A172 (cell line): ENCODE measurements around the gene SRBD1. TPM values are rescaled to one million over a fixed set of nuclear protein-coding genes. Genes with fewer than 3 reads are reported as not detected.

Experiments
- DNase-seq: peaks from one replicate; pipeline ENCODE4 v3.0.0-alpha.2; 2015; ENCODE audit warnings: low spot score
- total RNA-seq: library from RNA; depleted of rRNA; stranded (reverse); fragments of >200 nt; shearing (Covaris generic); gene quantifications from 2 replicates; pipeline ENCODE4 v1.2.3, GENCODE V29; 2014; rRNA removed

SRBD1 gene, protein sequence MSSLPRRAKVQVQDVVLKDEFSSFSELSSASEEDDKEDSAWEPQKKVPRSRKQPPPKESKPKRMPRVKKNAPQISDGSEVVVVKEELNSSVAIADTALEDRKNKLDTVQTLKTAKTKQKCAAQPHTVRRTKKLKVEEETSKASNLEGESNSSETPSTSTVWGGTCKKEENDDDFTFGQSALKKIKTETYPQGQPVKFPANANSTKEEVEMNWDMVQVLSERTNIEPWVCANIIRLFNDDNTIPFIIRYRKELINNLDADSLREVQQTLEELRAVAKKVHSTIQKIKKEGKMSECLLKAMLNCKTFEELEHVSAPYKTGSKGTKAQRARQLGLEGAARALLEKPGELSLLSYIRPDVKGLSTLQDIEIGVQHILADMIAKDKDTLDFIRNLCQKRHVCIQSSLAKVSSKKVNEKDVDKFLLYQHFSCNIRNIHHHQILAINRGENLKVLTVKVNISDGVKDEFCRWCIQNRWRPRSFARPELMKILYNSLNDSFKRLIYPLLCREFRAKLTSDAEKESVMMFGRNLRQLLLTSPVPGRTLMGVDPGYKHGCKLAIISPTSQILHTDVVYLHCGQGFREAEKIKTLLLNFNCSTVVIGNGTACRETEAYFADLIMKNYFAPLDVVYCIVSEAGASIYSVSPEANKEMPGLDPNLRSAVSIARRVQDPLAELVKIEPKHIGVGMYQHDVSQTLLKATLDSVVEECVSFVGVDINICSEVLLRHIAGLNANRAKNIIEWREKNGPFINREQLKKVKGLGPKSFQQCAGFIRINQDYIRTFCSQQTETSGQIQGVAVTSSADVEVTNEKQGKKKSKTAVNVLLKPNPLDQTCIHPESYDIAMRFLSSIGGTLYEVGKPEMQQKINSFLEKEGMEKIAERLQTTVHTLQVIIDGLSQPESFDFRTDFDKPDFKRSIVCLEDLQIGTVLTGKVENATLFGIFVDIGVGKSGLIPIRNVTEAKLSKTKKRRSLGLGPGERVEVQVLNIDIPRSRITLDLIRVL
- 24.7 and 28.2 TPM in 2 replicates for total RNA-seq

DNA sequence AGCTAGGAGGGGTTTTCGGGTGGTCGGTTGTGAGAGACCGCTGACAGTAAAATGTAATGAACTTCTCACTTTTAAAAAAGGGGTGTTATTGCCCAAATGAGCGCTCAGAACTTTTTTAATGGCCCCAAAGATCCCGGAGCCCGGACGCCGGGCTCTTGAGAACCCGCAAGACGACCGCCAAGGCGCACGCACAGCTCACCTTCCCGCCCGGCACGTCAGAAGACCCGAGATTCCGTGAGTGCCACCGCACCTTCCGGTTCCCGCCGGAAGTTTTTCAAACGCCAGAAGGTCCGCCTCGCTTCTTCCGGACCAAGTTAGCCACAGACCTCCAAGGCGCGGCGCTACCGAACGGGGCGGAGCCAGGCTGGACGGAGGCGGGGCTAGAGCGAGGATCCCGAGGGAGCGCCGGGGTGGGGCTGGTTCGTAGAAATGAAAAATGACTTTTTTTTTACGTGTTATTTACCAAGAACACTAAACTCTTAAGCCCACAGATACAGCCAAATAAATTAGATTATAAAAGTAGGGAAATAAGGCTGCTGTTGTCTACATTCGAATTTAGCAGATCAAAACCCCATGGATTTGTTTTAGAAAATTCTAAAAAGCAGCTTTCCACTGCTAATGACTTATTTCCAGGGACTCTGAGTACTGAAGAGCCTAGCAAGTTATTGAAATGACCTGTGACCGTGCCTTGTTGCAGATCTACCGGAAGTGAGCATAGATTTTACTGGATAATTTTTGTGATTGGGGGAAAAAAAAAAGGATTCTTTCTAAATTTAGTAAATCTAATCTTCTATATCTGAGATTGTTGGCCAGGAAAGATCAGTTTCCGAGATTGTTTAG, at the start of gene SRBD1:
TSS of gene SRBD1 (minus strand) at position 248 of the 840 bp plus-strand sequence. CDS start 5,826 bp downstream, outside the sequence.
- peak; percentile 97 for DNase-seq

DNA sequence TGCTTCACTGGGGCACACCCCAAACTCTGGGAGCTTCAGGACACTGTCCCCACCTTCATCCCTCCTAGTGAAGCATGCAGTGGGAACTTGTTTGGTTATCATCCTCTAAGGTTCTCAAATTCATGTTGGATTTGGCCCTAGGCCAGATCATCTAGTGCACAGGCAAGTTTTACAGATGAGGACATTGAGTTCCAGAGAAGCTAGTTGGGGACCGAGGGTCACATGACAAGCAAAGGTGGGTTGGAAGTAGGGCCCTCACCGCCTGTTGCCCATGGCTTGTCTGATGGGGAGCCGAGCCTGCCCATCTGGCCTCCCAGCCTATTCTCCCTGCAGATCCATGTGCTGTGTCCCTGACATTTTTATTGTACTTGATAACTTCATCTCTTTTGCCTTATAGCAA, 43.2 kb upstream of the SRBD1 start:
- no peak for DNase-seq

DNA sequence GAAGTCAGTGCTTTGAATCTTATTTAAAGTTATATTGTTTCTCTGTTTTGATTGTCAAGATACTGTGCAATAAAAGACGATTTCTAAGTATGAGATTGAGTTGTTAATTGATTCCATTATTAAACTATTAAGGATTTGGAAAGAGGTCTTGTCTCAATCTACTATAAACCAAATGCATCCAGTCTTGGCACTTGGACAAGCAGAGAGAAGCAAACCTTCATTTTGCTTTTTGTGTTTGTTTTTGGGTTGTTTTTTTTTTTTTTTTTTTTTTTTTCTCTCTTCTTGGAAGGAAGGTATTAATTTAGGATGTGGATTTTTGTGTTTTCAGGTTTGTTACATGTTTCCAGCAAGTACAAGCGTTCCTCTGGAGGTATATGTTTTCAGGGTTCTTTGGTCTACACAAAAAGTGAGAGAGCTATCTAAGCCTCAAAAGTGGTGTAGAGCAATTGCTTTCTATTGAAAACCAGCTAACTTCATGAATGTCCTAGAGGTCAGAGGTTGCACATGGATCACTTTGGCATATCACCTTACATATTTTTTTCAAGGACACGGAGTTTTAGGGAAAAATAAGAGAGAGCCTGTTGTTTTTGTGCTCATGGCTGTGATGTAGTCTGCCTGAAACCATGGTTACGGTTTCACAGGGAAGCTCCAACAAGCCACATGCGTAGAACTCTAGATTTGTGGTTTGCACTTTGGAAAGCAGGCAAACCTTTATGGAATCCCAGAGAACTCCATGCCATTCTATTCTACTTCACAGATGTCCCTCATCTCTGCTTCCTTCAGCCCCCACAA, 42.3 kb upstream of the SRBD1 start:
- no peak for DNase-seq

DNA sequence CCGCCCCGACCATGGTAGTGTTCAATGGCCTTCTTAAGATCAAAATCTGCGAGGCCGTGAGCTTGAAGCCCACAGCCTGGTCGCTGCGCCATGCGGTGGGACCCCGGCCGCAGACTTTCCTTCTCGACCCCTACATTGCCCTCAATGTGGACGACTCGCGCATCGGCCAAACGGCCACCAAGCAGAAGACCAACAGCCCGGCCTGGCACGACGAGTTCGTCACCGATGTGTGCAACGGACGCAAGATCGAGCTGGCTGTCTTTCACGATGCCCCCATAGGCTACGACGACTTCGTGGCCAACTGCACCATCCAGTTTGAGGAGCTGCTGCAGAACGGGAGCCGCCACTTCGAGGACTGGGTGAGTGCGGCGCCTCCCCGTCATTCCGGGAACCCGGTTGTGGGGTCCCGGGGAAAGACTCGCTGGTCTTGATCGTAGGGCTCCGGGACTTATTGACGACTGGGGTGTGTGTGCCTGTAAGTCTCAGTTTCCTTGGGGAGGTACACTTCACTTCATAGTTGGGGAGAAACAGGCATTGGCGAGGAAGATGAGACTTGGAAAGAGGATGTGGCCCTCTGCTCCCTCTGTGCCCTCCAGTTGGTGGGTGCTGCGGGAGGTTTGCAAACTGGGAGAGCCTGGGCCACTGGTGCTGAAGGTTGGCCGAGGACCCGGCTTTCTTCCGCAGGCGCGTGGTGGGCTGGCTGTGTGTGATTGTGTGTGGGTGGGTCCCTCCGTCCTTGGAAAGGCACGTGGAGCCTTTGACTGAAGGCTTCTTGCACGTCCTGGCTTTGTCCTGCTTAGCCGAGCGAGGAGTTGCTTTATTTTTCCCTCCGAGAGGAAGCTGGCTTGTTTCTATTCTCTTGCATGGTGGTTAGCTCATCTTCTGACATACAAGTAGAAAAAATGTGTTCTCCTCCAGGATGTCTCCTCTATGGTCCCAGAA, 41.3 kb upstream of the SRBD1 start:
- DNase-seq: no peak

DNA sequence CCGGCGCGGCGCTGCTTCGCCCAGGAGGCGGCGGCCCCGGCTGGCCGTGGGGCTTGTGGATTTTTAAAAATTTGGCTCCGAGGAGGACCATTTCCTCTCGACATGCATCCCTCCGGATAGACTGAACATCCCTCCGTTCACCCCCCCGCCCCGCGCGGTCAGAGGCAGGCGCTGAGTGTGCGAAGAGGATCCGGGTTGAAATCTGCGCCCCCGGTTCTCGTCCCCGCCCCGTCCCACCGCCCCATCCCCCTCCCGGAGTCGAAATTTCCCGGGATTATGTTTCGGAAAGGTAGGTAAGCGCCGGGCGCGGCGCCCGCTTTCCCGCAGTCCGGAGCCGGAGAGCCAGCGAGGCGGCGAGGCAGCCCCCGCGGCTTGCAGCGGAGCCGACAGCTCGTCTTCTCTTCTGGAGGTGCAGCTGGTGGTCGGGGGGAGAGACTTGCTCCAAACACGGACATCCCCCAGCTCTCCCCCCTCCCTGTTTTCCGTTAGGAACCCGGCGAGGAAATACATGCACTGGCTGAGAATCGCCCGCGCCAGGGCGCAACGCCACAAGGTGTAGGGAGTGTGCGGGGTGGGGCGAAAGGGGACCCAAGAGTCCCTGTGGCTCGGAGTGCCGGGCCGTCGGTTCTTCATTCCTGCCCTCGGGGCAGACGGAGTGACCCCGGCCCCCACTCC, 40.5 kb upstream of the SRBD1 start, which contains the start of gene PRKCE:
TSS of gene PRKCE (plus strand) at position 261 of the 675 bp plus-strand sequence.
- peak; percentile 45 for DNase-seq

DNA sequence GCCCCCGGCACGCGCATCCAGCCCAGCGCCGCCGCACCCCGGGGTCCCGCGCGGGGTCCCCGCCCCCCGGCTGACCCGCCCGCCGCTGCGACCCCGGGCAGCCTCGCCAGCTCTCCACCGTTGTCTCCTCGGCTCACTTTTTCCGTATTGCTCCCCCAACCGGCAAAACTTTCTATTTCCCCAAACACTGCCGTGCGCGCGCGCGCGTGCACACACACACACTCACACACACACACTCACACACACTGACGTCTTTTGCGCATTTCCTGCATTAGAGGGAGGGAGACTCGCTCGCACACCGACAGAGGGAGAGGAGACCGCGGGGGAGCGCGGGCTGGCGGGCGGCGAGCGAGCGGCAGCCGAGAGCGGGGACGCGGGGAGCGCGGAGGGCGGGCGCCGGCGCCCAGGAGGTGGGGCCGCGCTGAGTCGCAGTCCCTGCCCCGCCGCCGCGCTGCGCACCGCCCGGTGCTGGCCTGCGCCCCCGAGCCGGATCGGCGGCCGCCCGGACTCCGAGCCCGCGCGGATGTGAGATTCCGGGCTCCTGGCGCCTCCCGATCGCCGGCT, 39.9 kb upstream of the SRBD1 start:
- DNase-seq: peak; percentile 86

DNA sequence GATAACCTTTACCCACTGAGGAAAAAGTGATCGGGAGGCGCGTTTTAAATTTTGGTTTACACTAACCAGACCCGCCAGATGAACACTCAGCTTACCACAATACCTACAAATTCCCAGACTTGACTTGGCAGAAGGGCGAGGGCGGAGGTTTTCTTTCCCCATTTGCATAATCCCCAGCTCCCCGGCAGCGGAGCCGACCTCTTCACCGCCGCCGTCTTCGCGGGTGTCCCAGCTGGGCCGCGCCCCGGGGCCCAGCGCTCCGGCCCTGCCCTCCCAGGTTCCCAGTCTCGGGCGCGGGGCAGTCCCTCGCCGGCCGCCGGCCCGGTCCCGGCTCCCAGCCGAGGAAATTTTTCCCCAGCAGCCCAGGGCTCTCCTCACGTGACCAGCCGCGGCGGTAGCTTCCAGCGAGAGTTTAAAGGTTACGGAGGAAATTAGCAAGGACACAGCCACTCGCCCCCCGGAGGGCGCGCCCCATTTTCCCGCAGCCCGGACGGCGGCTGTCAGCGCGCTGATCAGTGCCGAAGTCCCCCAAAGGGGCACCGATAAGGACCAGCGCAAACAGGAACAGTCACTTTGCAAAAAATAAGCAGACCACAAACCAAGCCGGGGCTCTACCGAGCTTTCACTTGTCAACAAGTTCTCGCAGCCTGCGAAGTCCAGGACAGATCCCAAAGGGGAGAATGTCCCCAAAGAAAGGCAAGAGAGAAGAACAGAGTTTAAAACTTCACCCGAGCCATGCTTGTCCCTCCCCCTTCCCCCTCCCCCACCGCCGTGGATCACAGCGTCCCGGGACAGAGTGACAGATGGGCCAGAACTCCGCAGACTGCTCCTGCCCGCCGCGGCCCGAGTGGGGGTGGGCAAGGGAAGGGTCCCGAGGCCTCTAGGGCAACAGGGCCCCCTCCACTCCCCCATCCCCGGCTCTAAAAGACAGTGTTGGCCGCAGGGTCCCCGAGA, 39.1 kb upstream of the SRBD1 start:
- DNase-seq: peak; percentile 42

DNA sequence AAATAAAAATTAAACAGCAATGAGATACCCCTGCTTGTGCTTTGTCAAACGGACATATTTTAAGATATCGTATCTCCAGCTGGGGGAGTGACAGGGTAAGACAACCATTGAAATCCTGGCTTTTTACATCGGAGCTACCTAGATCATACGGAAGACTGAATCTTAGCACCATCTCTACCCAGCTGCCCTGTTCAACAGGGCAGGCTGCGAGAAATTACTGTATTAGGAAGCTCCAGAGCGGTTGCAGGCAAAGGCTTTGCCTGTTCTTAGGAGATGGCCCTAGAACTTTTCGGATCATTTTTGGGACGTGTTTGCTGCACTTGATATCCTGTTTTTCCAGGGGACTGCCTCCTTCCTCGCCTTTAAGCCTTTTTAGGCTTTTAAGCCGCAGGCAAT, 38.4 kb upstream of the SRBD1 start:
- no peak for DNase-seq

DNA sequence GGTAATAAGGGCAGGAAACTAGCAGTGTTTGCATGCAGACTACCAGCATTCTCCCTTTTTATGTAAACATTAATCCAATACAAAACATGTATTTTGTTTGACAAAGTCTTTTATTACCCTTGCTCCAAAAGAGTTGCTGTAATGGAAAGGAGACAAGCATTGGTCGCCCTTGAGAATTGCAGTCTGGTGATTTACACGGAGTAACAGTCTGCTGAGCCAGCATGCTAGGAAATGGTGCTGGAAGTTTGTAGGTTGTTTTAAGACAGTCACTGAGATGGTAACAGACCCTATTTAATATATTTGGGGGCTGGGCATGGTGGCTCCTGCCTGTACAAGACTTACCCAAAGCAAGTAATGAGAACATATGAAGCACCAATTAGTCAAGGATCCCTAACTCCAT, 37.6 kb upstream of the SRBD1 start:
- no peak for DNase-seq

DNA sequence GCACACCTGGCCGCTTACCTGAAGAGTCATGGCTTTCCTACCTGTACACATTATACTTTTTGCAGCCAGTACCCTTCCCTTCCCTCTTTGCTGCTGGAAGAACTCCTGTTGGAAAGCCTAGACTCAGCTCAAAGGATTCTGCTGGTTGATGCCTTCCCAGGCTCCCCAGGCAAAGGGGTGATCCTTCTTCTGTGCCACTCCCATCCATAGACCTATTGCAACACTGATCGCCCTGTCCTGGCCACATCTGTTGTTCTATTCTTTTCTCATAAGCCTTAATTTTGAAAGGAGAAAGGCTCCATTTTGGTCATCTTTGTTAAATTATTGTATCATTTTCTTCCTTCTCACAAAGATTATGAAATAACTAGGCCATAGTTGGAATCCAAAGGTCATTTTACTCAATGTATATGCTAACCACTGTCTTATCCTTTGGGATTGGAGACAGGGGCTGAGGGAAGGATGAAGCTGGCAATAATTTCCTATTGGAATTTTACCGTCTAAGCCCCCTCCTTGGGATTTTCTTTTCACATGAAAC, 37.0 kb upstream of the SRBD1 start:
- DNase-seq: no peak

DNA sequence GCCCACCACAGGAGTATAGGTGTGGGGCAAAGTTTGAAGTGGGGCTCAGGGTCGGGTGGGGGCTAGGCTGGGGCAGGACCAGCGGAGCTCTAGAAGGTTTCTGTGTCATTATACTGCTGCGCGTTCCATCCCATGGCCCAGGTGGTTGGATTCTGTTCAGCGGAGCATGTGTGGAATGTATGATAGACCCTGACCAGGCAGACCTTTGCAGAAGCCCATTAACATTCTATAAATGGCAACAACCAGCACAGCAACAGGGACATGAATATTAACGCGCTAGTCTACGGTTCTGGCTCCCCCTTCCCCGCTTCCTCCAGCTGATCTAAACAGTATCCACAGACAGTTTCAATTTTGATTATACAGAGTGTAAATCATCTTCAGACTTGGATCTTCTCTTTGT, 36.3 kb upstream of the SRBD1 start:
- DNase-seq: no peak

DNA sequence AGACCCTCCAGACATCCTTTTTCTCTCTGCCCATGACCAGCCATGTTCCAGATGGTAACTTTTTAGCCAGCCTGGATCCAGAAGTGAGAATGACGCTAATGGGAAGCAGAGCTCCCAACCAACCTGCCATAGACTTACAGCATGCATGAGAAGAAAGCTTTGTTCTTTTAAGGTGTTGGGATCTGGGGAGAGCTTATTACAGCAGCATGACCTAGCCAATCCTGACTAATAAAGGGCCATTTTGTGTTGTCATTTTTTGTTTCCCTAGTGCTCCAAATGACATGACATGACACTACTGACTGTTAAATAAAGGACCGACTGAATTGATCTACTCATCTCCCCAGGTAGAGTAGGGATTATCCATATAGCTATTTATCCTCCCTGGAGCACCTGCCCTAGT, 35.2 kb upstream of the SRBD1 start:
- DNase-seq: no peak

DNA sequence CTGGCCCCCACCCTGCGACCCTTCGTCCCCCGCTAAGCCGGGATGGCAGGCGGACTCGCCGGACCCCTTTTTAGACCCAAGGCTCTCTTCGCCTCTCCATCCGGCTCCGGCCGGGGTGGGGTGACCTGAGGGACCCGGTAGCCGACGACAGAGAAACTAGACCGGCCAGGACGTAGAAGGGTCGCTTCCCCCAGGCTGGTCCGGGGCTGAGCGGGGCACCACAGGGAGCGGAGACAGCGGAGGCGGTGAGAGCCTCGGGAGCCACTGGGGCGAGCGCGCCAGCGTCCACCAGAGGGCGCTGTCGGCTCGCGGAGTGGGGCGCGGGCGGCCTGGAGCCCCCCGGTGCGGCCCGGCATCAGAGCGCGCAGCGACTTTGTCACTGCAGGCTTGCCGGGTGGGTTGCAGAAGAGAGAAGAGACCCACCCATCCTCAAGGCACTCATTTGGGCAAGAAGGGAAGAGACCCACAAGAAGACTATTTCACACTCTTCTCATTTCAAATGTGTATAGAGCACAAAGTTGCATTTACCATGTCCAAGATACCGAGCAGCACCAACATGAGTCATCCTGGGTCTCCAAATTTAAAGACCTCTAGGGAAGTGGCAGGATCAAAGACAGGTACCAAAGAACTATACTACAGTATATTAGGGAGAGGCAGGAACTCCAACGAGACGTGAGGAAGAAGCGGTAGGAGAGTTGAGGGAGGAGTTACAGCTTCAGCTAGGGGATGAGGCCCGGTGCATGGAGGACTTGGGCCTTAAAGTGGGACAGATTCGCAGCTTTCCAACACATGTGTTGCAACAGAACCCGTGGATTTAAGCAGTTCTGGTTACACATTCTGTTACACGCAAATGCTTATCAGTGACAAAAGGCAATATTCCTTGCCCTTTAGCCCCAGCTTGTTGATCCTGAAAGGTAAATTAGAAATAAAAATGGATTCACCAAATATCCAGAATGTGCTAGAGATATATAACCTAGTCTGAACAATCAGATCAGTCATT, 32.8 kb upstream of the SRBD1 start:
- peak; percentile 46 for DNase-seq

DNA sequence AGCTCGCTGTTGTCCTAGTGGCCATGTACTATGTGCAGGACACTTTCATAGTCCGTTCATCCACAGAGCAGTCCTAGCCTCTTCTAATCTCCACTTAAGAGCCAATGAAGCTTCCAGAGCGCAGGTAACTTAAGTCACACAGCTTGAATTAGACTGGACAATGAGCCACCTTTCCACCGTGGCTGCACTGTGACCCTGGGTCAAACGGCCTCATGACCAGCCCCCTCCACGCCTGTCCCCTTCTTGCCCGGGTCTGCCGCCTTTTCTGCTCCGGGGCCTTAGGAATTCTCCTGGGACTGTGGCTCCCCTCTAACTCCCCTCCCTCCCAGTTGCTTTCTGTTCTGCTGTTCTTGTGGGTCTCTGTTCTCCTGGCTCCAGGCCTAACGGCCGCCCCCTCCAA, 32.0 kb upstream of the SRBD1 start:
- DNase-seq: no peak

DNA sequence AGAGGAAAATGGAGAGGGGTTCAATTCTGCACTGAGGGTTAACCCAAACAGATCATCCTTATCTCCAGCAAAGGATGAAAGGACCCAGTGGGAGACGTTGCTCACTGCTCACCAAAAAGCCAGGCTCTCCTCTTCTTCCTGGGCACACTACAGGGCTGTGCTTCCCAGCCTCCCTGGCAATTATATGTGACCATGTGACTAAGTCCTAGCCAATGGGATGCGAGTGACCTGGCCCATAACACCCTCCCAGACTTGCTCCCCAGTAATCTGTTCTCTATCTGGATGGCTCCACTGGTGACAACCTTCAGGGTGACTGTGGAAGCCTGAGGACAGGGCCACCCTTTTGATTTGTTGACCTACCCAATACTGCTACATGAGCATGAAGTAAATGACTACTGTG, 29.5 kb upstream of the SRBD1 start:
- no peak for DNase-seq

DNA sequence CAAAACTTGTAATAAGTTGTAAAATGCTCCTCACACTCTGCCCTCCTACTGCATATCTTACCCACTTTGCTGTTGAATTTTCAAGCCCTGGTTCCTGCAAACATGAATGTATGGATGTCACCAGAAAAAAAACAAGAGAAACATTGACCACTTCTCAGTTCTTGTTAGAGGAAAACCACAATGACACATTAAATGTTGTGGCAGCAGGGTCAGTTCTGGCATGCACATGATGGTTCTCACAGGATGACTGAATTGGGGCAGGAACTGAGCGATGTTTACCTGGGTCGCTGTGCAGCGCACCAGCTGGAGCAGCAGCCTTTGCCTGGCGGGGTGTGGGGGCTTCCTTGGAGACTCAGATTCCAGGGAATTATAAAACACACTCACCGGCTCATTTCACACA, 26.4 kb upstream of the SRBD1 start:
- peak; percentile 60 for DNase-seq
